GM12878 (cell line): ENCODE data around the gene NUP205. TPM values are rescaled to one million over a fixed set of nuclear protein-coding genes. Genes with fewer than 3 reads are reported as not detected.

Source experiments
- GABPA ChIP-seq: IDR thresholded peaks from 2 replicates; pipeline ENCODE4 v1.6.1; 2014; ENCODE audit warnings: antibody characterized with exemption, low read depth, mild to moderate bottlenecking, inconsistent platforms
- HDGF ChIP-seq: fragments of 450-650 bp; IDR thresholded peaks from 2 replicates; pipeline ENCODE4 v1.6.1; 2016; ENCODE audit warnings: antibody characterized with exemption
- NR2C1 ChIP-seq: fragments of 450-650 bp; IDR thresholded peaks from 2 replicates; pipeline ENCODE4 v1.6.1; 2017; ENCODE audit warnings: antibody characterized with exemption, mild to moderate bottlenecking, moderate library complexity
- NR2C2 ChIP-seq: IDR thresholded peaks from 2 replicates; pipeline ENCODE4 v1.6.1; 2011; ENCODE audit warnings: borderline replicate concordance, low read depth; ENCODE audit not compliant: control insufficient read depth, insufficient read length
- PML ChIP-seq: IDR thresholded peaks from 2 replicates; pipeline ENCODE4 v1.6.1; 2012; ENCODE audit warnings: low read length, inconsistent platforms
- POU2F2 ChIP-seq: IDR thresholded peaks from 3 replicates; pipeline ENCODE4 v1.6.1; 2011; ENCODE audit warnings: low read depth, mild to moderate bottlenecking, low read length, borderline replicate concordance
- RAD21 ChIP-seq: IDR thresholded peaks from 2 replicates; pipeline ENCODE4 v1.6.1; 2011; ENCODE audit warnings: mild to moderate bottlenecking, low read depth, low read length, moderate library complexity; ENCODE audit not compliant: insufficient read depth
- RAD51 ChIP-seq: fragments of 450-650 bp; IDR thresholded peaks from 2 replicates; pipeline ENCODE4 v1.6.1; 2016; ENCODE audit warnings: moderate library complexity, mild to moderate bottlenecking, inconsistent platforms
- RBBP5 ChIP-seq: fragments of 200-600 bp; sonication (generic); conservative IDR thresholded peaks from 2 replicates; pipeline ENCODE4 v1.6.1; 2016
- TAF1 ChIP-seq: IDR thresholded peaks from 2 replicates; pipeline ENCODE4 v1.6.1; 2011; ENCODE audit warnings: mild to moderate bottlenecking, low read depth, low read length, borderline replicate concordance
- TCF12 ChIP-seq: IDR thresholded peaks from 2 replicates; pipeline ENCODE4 v1.6.1; 2011; ENCODE audit warnings: low read depth, mild to moderate bottlenecking, low read length
- ZNF217 ChIP-seq: fragments of 450-650 bp; IDR thresholded peaks from 2 replicates; pipeline ENCODE4 v1.6.1; 2017; ENCODE audit warnings: antibody characterized with exemption, mild to moderate bottlenecking
- ZNF384 ChIP-seq: IDR thresholded peaks from 2 replicates; pipeline ENCODE4 v1.6.1; 2012; ENCODE audit warnings: low read depth, mild to moderate bottlenecking, low read length, improper control_type of control experiment, borderline replicate concordance
- ZNF622 ChIP-seq: fragments of 450-650 bp; IDR thresholded peaks from 2 replicates; pipeline ENCODE4 v1.6.1; 2017; ENCODE audit warnings: mild to moderate bottlenecking, inconsistent platforms
- polyA plus RNA-seq, 11 experiments: library from polyadenylated mRNA; depleted of rRNA in 4 of 11; unstranded in 6 of 11; stranded (reverse) in 5 of 11; fragments of >200 nt; fragmentation: Nextera tagmentation in 4 of 11; fragmentation: Illumina TruSeq in 1 of 11; extraction: Ambion mirVana in 4 of 11; extraction: Trizol in 1 of 11; gene quantifications; 1 replicate in 1 of 11; 2 replicates in 10 of 11; pipeline versions ENCODE4 v1.2.1 to v1.2.3, GENCODE V29; 2011 to 2016; ENCODE audit warnings: inconsistent platforms in 2 of 11, missing spikeins in 2 of 11, low read depth in 1 of 11
- total RNA-seq, 4 experiments: library from RNA; depleted of rRNA in 3 of 4; stranded (reverse); fragments of >200 nt in 3 of 4; fragmentation: Illumina TruSeq in 1 of 4; extraction: Trizol in 1 of 4; gene quantifications; 2 replicates each; pipeline versions ENCODE4 v1.2.1 to v1.2.3, GENCODE V29; 2013 to 2021
- TF ChIP-seq, protein P1 (sequence below): fragments of 450-650 bp; IDR thresholded peaks from 2 replicates; pipeline ENCODE4 v1.6.1; 2016; ENCODE audit warnings: mild to moderate bottlenecking
- TF ChIP-seq, protein P2 (sequence below): IDR thresholded peaks from 2 replicates; pipeline ENCODE4 v1.6.1; 2012; ENCODE audit warnings: low read depth, low read length, improper control_type of control experiment
- TF ChIP-seq, protein P3 (sequence below): IDR thresholded peaks from 2 replicates; pipeline ENCODE4 v1.6.1; 2011; ENCODE audit warnings: low read depth, mild to moderate bottlenecking, low read length, moderate library complexity, borderline replicate concordance; ENCODE audit errors: extremely low read depth
- TF ChIP-seq, protein P4 (sequence below): IDR thresholded peaks from 2 replicates; pipeline ENCODE4 v1.6.1; 2011; ENCODE audit warnings: borderline replicate concordance, low read depth, mild to moderate bottlenecking, moderate library complexity, mixed read lengths, low read length; ENCODE audit not compliant: insufficient read depth; ENCODE audit errors: extremely low read length
- TF ChIP-seq, protein P5 (sequence below): fragments of 450-650 bp; IDR thresholded peaks from 2 replicates; pipeline ENCODE4 v1.6.1; 2016; ENCODE audit warnings: mild to moderate bottlenecking, moderate library complexity, borderline replicate concordance
- TF ChIP-seq, protein P6 (sequence below): fragments of 450-650 bp; conservative IDR thresholded peaks from 2 replicates; pipeline ENCODE4 v1.6.1; 2017; ENCODE audit warnings: mild to moderate bottlenecking, moderate library complexity

Gene NUP205
- total and polyA plus RNA-seq, 10 of the 15 experiments (the other 5 are each of a cell fraction or from before 2014, with no cell fraction given) = 41.4 to 110 (median 85.9) TPM

DNA sequence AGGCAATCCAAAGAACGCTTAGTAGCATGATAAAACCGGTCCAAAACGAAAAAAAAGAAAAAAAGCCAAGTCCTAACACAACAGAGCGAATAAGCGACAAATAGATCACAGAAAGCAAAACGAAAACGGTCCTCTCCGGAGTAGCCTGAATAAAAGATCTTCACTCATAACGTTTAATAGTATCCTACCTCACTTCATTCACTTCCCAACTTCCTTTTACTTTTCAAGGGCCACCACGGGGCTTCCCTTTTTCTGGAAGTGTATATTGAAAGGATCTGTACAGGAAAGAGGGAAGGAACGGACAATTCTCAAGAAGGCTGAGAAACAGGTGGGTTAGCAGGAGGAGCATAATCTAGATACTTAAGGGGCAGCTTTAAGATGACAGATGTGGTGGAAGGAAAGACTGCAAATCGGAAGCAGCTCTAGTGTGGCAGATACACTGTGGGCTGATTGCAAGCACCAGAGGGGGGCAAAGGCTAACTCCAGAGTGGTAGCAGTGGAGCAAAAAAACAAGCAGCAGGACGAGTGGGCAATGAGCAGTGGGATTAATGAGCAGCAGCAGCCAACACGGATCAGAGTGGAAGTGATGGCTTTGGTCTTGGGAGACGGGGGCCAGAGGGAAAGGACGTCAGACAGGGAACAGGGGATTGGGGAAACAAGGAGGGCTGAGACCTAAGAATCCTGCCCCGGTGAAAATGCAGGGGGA, 48.7 kb upstream of the NUP205 start (continued):
- TF ChIP-seq, protein P1, sequence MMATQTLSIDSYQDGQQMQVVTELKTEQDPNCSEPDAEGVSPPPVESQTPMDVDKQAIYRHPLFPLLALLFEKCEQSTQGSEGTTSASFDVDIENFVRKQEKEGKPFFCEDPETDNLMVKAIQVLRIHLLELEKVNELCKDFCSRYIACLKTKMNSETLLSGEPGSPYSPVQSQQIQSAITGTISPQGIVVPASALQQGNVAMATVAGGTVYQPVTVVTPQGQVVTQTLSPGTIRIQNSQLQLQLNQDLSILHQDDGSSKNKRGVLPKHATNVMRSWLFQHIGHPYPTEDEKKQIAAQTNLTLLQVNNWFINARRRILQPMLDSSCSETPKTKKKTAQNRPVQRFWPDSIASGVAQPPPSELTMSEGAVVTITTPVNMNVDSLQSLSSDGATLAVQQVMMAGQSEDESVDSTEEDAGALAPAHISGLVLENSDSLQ = no peak
- TF ChIP-seq PML (no peak), TCF12 (0 out of 2 replicates have a peak, but pooled peaks have one; percentile 8), NR2C2 (no peak), RBBP5 (no peak), HDGF (0 out of 2 replicates have a peak, but pooled peaks have one; percentile 40), TAF1 (peak; percentile 42; the same call in 1 of the 2 replicates), POU2F2 (no peak), GABPA (no peak), ZNF384 (peak; percentile 26; the same call in 1 of the 2 replicates), ZNF622 (no peak), RAD21 (0 out of 2 replicates have a peak, but pooled peaks have one; percentile 11), NR2C1 (no peak), ZNF217 (no peak), RAD51 (no peak)
- TF ChIP-seq, protein P2, sequence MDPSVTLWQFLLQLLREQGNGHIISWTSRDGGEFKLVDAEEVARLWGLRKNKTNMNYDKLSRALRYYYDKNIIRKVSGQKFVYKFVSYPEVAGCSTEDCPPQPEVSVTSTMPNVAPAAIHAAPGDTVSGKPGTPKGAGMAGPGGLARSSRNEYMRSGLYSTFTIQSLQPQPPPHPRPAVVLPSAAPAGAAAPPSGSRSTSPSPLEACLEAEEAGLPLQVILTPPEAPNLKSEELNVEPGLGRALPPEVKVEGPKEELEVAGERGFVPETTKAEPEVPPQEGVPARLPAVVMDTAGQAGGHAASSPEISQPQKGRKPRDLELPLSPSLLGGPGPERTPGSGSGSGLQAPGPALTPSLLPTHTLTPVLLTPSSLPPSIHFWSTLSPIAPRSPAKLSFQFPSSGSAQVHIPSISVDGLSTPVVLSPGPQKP = no peak
- TF ChIP-seq, protein P3, sequence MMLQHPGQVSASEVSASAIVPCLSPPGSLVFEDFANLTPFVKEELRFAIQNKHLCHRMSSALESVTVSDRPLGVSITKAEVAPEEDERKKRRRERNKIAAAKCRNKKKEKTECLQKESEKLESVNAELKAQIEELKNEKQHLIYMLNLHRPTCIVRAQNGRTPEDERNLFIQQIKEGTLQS = no peak
- TF ChIP-seq, protein P4, sequence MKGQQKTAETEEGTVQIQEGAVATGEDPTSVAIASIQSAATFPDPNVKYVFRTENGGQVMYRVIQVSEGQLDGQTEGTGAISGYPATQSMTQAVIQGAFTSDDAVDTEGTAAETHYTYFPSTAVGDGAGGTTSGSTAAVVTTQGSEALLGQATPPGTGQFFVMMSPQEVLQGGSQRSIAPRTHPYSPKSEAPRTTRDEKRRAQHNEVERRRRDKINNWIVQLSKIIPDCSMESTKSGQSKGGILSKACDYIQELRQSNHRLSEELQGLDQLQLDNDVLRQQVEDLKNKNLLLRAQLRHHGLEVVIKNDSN = no peak
- TF ChIP-seq, protein P5, sequence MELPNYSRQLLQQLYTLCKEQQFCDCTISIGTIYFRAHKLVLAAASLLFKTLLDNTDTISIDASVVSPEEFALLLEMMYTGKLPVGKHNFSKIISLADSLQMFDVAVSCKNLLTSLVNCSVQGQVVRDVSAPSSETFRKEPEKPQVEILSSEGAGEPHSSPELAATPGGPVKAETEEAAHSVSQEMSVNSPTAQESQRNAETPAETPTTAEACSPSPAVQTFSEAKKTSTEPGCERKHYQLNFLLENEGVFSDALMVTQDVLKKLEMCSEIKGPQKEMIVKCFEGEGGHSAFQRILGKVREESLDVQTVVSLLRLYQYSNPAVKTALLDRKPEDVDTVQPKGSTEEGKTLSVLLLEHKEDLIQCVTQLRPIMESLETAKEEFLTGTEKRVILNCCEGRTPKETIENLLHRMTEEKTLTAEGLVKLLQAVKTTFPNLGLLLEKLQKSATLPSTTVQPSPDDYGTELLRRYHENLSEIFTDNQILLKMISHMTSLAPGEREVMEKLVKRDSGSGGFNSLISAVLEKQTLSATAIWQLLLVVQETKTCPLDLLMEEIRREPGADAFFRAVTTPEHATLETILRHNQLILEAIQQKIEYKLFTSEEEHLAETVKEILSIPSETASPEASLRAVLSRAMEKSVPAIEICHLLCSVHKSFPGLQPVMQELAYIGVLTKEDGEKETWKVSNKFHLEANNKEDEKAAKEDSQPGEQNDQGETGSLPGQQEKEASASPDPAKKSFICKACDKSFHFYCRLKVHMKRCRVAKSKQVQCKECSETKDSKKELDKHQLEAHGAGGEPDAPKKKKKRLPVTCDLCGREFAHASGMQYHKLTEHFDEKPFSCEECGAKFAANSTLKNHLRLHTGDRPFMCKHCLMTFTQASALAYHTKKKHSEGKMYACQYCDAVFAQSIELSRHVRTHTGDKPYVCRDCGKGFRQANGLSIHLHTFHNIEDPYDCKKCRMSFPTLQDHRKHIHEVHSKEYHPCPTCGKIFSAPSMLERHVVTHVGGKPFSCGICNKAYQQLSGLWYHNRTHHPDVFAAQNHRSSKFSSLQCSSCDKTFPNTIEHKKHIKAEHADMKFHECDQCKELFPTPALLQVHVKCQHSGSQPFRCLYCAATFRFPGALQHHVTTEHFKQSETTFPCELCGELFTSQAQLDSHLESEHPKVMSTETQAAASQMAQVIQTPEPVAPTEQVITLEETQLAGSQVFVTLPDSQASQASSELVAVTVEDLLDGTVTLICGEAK = no peak
- TF ChIP-seq, protein P6, sequence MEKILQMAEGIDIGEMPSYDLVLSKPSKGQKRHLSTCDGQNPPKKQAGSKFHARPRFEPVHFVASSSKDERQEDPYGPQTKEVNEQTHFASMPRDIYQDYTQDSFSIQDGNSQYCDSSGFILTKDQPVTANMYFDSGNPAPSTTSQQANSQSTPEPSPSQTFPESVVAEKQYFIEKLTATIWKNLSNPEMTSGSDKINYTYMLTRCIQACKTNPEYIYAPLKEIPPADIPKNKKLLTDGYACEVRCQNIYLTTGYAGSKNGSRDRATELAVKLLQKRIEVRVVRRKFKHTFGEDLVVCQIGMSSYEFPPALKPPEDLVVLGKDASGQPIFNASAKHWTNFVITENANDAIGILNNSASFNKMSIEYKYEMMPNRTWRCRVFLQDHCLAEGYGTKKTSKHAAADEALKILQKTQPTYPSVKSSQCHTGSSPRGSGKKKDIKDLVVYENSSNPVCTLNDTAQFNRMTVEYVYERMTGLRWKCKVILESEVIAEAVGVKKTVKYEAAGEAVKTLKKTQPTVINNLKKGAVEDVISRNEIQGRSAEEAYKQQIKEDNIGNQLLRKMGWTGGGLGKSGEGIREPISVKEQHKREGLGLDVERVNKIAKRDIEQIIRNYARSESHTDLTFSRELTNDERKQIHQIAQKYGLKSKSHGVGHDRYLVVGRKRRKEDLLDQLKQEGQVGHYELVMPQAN = 0 out of 2 replicates have a peak, but pooled peaks have one; percentile 17
